ENCODE results near the gene HTR5A. TPM values are rescaled to one million over a fixed set of nuclear protein-coding genes. Genes with fewer than 3 reads are reported as not detected.
A peak's percentile ranks its signal among the peaks of the same experiment; 100 is the strongest.

The HTR5A gene
- total RNA-seq, 1 donor from 2014 or later = not detected

DNA sequence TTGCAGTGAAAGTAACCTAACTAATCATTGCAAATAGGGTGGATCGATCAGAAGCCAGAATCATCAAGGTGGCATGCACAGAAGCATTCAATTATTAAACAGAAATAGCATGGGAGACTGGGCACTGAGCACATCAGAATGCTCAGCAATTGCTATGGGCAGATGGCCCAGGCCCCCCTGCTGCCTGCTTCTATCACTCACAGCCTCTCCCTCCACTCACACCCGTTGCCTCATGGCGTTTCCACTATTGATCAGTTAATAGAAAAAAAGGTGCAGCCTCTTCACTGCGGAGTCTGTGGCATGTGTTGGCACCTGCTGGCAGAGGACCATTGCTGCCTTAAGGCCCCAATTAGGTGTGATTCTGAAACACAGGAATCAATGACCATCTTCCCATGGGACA is 11.2 kb upstream of the HTR5A start:
- no peaks in the 10 kb centered on the region for H3K4me1 Mint-ChIP-seq (ENCODE audit: low read depth)
- intact Hi-C loops (cut with micrococcal nuclease) = no loop called here
- H3K9me3 Mint-ChIP-seq = no peaks in the 10 kb centered on the region
- H3K36me3 Mint-ChIP-seq (ENCODE audit: low read depth) = no peaks in the 10 kb centered on the region
- H3K27me3 Mint-ChIP-seq (ENCODE audit: insufficient read depth) = peaks cover 4% of the 10 kb centered on the region
- no peak for DNase-seq (ENCODE audit: low spot score)
- no peak overlapping the region for H3K27ac Mint-ChIP-seq
- no peak overlapping the region for H3K4me3 Mint-ChIP-seq

DNA sequence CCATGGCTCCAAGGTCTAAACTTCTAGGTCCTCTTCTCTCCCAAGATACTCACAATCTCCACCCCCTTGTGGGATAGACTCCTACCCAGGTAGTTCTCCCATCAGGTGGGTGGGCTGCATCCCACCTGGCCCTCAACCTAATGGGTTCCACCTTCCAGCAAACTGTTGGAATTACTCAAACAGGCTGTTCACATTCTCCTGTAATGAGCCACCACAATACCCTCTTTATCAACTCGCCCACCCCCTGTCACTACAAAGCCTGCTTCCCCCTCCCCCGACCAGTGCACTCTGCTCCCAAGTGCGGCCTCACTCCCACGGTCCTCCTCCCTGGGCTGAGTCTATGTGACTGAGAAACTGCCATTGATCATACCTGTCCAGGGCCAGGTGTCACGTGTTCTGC is 10.4 kb upstream of the HTR5A start:
- intact Hi-C loops (cut with micrococcal nuclease) = no loop called here
- H3K27ac Mint-ChIP-seq = no peak overlapping the region
- no peaks in the 10 kb centered on the region for H3K36me3 Mint-ChIP-seq (ENCODE audit: low read depth)
- no peak overlapping the region for H3K4me3 Mint-ChIP-seq
- no peak for DNase-seq (ENCODE audit: low spot score)
- no peaks in the 10 kb centered on the region for H3K9me3 Mint-ChIP-seq
- H3K4me1 Mint-ChIP-seq (ENCODE audit: low read depth) = no peaks in the 10 kb centered on the region
- H3K27me3 Mint-ChIP-seq (ENCODE audit: insufficient read depth) = peaks cover 4% of the 10 kb centered on the region

DNA sequence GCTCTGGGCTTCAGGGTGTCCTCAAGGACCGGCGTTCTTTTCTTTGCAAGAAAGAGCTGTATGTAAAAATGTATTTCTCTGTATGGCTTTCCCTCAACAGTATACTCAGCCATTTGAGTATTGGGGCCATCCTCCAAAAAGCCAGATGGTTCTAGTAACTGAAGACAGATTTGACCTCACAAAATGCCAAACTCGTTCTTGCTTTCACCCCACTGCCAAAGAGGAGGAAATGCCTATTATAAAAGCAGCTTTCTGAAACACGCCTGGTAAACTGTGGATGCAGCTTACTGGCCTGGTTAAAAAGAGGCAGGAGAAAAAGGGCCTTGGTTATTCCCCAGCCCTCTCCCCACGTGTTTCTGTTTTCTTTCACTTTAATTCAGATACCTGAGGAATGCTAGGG is 7.7 kb upstream of the HTR5A start:
- Mint-ChIP-seq H3K27ac (no peak overlapping the region), H3K9me3 (no peaks in the 10 kb centered on the region), H3K4me1 (ENCODE audit: low read depth) (no peaks in the 10 kb centered on the region), H3K36me3 (ENCODE audit: low read depth) (no peaks in the 10 kb centered on the region), H3K27me3 (ENCODE audit: insufficient read depth) (peaks cover 4% of the 10 kb centered on the region), H3K4me3 (no peak overlapping the region)
- intact Hi-C loops (cut with micrococcal nuclease) = no loop called here
- DNase-seq (ENCODE audit: low spot score) = no peak

DNA sequence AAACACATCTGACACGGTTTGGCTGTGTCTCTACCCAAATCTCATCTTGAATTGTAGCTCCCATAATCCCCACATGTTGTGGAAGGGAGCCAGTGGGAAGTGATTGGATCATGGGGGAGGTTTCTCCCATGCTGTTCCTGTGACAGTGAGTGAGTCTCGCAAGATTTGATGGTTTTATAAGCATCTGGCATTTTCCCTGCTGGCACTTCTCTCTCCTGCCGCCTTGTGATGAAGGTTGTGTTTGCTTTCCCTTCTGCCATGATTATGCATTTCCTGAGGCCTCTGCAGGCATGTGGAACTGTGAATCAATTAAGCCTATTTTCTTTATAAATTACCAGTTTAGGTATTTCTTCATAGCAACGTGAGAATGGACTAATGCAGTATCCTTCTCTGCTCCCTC is 5.9 kb upstream of the HTR5A start:
- DNase-seq (ENCODE audit: low spot score) = no peak
- Mint-ChIP-seq H3K27me3 (ENCODE audit: insufficient read depth) (peaks cover 4% of the 10 kb centered on the region), H3K36me3 (ENCODE audit: low read depth) (no peaks in the 10 kb centered on the region), H3K9me3 (no peaks in the 10 kb centered on the region), H3K4me3 (no peak overlapping the region), H3K4me1 (ENCODE audit: low read depth) (no peaks in the 10 kb centered on the region), H3K27ac (no peak overlapping the region)
- intact Hi-C loops (cut with micrococcal nuclease) = no loop called here

DNA sequence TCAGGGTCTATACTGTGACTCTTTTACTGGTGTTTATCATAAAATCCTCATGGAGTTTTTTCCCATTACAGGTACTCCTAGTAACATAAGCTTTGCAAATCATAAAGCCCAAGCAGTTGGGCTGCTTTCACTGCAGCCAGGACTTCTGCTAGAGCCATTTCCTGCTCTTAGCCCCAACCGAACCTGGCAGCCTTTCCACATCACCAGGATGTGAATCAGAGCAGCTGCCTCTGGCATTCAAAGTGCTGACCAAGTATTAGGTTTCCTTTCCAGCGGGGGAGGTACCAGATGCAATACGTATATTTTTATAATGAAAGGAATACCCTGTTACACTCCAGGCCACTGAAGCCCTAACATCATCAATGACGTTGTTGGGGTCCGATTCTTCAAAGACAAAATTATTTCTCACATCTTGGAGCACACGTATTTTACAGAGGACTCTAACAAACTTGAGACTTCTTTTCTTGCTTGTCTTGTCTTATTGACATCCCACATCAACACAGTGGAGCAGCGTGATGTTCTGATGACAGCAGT is 3.6 kb upstream of the HTR5A start:
- no peaks in the 10 kb centered on the region for H3K36me3 Mint-ChIP-seq (ENCODE audit: low read depth)
- H3K4me1 Mint-ChIP-seq (ENCODE audit: low read depth) = no peaks in the 10 kb centered on the region
- H3K27me3 Mint-ChIP-seq (ENCODE audit: insufficient read depth) = peaks cover 10% of the 10 kb centered on the region
- H3K27ac Mint-ChIP-seq = no peak overlapping the region
- no peak for DNase-seq (ENCODE audit: low spot score)
- intact Hi-C loops (cut with micrococcal nuclease) = no loop called here
- H3K4me3 Mint-ChIP-seq = no peak overlapping the region
- H3K9me3 Mint-ChIP-seq = no peaks in the 10 kb centered on the region

DNA sequence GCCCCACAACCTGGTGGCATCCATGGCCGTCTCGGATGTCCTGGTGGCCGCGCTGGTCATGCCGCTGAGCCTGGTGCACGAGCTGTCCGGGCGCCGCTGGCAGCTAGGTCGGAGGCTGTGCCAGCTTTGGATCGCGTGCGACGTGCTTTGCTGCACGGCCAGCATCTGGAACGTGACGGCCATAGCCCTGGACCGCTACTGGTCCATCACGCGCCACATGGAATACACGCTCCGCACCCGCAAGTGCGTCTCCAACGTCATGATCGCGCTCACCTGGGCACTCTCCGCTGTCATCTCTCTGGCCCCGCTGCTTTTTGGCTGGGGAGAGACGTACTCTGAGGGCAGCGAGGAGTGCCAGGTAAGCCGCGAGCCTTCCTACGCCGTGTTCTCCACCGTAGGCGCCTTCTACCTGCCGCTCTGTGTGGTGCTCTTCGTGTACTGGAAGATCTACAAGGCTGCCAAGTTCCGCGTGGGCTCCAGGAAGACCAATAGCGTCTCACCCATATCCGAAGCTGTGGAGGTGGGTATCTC is 1.1 kb downstream of the HTR5A start:
- no peaks in the 10 kb centered on the region for H3K9me3 Mint-ChIP-seq
- no peak overlapping the region for H3K27ac Mint-ChIP-seq
- intact Hi-C loops (cut with micrococcal nuclease) = loop anchor here (2.0 kb wide), 2 partner anchors 68 to 274 kb away; partner anchors contain the start of gene PAXIP1
- H3K27me3 Mint-ChIP-seq (ENCODE audit: insufficient read depth) = peaks cover 20% of the 10 kb centered on the region
- H3K36me3 Mint-ChIP-seq (ENCODE audit: low read depth) = no peaks in the 10 kb centered on the region
- H3K4me3 Mint-ChIP-seq = no peak overlapping the region
- no peak for DNase-seq (ENCODE audit: low spot score)
- no peaks in the 10 kb centered on the region for H3K4me1 Mint-ChIP-seq (ENCODE audit: low read depth)

DNA sequence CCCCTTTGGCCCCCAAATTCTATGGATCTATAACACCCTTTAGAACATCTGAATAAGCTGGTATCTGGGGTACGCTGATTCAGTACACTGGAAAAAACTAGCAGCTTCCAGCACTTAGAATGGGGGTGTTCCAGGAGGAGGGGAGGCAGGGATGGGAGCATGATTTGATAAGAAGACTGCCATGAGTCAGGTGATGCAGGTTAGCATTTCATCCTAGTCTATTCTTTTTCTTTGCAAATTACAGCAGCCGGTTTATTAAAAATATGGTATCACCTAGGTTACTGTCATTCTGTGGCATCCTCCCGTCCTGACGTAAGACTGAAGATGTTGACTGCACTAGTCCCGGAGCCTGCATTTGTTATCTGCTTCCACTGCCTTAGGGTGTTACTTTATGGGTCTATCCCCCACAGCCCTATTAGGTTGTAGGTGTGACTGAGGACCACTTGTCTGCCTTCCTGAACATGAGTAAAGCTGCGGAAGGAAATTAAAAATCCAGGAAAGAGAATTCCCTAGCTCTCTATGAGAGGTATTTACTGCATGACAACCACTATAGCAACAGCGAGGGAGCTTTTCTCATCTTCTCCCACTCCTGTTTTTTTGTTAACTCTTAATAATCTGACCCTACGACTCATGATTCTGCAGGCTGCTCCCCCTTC is 1.9 kb downstream of the HTR5A start:
- Mint-ChIP-seq H3K36me3 (ENCODE audit: low read depth) (no peaks in the 10 kb centered on the region), H3K4me3 (no peak overlapping the region), H3K27me3 (ENCODE audit: insufficient read depth) (peaks cover 20% of the 10 kb centered on the region), H3K4me1 (ENCODE audit: low read depth) (no peaks in the 10 kb centered on the region), H3K27ac (no peak overlapping the region), H3K9me3 (no peaks in the 10 kb centered on the region)
- DNase-seq (ENCODE audit: low spot score) = no peak
- intact Hi-C loops (cut with micrococcal nuclease) = loop anchor here (2.0 kb wide), 2 partner anchors 69 to 273 kb away; partner anchors contain the start of gene PAXIP1

DNA sequence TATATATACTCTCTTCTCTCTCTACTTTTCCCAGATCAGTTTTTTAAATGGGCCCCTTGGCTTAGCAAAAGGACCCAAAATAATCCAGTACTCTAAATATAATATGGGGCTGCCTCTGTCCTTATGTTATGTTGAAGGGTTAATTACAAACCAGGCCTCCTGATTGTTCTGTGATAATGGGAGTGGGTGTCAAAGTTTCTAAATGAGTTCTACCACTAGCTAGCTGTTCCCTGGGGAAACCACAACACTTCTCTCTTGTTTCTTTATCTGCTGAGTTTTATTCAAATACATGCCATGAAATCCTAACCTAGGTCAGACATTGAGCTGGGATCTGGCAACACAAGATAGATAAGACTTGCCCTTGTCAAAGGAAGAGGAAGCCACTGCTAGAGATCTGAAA is 3.8 kb downstream of the HTR5A start:
- intact Hi-C loops (cut with micrococcal nuclease) = no loop called here
- no peak for DNase-seq (ENCODE audit: low spot score)
- no peaks in the 10 kb centered on the region for H3K36me3 Mint-ChIP-seq (ENCODE audit: low read depth)
- no peak overlapping the region for H3K27ac Mint-ChIP-seq
- H3K4me3 Mint-ChIP-seq = no peak overlapping the region
- H3K27me3 Mint-ChIP-seq (ENCODE audit: insufficient read depth) = peaks cover 20% of the 10 kb centered on the region
- no peaks in the 10 kb centered on the region for H3K4me1 Mint-ChIP-seq (ENCODE audit: low read depth)
- no peaks in the 10 kb centered on the region for H3K9me3 Mint-ChIP-seq

DNA sequence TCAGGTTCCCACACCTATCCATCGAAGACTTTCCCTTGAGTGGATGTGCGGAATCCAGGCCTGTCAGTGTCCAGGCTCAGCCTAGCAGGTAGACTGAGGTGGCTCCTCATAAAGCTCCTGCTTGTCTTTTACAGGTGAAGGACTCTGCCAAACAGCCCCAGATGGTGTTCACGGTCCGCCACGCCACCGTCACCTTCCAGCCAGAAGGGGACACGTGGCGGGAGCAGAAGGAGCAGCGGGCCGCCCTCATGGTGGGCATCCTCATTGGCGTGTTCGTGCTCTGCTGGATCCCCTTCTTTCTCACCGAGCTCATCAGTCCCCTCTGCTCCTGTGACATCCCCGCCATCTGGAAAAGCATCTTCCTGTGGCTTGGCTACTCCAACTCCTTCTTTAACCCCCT is 13.9 kb downstream of the HTR5A start:
- no peak overlapping the region for H3K4me3 Mint-ChIP-seq
- peaks cover 3% of the 10 kb centered on the region for H3K9me3 Mint-ChIP-seq
- peaks cover 12% of the 10 kb centered on the region for H3K27me3 Mint-ChIP-seq (ENCODE audit: insufficient read depth)
- H3K27ac Mint-ChIP-seq = no peak overlapping the region
- H3K4me1 Mint-ChIP-seq (ENCODE audit: low read depth) = peaks cover 12% of the 10 kb centered on the region
- H3K36me3 Mint-ChIP-seq (ENCODE audit: low read depth) = no peaks in the 10 kb centered on the region
- no peak for DNase-seq (ENCODE audit: low spot score)
- intact Hi-C loops (cut with micrococcal nuclease) = no loop called here

DNA sequence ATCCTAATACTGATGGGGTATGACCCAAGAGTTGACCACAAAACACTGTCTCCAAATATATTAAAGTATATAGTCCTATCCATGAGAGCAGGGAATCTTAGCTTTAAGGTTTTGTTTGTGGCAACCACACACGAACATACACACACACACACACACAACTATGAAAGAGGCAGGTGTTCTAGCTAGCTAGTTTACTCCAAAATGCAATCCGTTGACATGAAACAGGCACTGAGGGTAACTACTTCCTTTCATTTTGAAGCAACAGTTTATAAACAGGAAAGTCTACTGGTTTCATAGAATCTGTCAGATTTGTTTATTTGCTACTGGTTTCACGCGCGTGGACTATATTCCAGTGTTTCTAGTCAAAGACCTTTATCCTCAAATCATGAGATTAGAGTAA is 14.8 kb downstream of the HTR5A start:
- H3K4me1 Mint-ChIP-seq (ENCODE audit: low read depth) = peaks cover 20% of the 10 kb centered on the region
- peaks cover 10% of the 10 kb centered on the region for H3K9me3 Mint-ChIP-seq
- DNase-seq (ENCODE audit: low spot score) = no peak
- no peak overlapping the region for H3K27ac Mint-ChIP-seq
- H3K27me3 Mint-ChIP-seq (ENCODE audit: insufficient read depth) = peaks cover 12% of the 10 kb centered on the region
- no peaks in the 10 kb centered on the region for H3K36me3 Mint-ChIP-seq (ENCODE audit: low read depth)
- H3K4me3 Mint-ChIP-seq = no peak overlapping the region
- intact Hi-C loops (cut with micrococcal nuclease) = no loop called here

DNA sequence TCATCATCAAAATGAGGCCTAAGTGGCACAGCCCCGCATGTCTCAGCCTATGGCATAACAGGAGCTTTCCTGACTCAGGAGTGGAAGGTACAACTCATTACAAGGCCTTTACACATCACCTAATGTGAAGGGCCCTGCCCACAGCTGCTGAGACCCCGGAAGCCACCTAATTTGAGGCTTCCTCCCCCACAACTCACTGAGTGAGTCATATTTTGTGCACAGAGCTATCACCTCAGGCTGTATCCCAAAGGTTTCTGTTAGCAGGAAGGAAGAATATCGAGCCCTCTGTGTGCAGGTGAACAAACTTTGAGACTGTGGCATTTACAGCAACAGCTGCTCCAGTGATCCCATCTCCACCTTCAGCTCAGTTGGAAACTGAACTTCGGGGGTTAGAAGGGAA is 20.6 kb downstream of the HTR5A start:
- Mint-ChIP-seq H3K36me3 (ENCODE audit: low read depth) (no peaks in the 10 kb centered on the region), H3K4me3 (no peak overlapping the region), H3K4me1 (ENCODE audit: low read depth) (peaks cover 33% of the 10 kb centered on the region), H3K27me3 (ENCODE audit: insufficient read depth) (peaks cover 8% of the 10 kb centered on the region), H3K27ac (no peak overlapping the region), H3K9me3 (peaks cover 10% of the 10 kb centered on the region)
- peak; percentile 10 for DNase-seq (ENCODE audit: low spot score)
- intact Hi-C loops (cut with micrococcal nuclease) = no loop called here

DNA sequence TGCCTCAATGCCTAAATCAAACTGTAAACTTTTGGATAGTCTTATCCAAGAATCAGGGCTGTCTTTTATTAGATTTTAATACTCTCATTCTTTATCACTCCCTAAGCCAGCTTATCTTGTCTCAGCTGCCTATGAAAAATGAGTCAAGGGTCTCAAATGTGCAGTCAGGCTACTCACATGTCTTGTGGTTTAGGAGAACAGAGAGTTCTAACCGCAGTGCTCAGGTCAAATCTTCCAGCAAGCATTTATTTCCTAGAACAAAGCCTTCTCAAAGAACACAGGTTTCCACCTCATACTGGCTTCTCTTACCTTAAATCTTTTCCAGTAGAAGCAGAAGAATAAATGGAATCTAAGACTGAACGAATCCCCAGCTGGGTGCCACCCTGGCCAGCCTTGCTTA is 23.5 kb downstream of the HTR5A start:
- Mint-ChIP-seq H3K27me3 (ENCODE audit: insufficient read depth) (peaks cover 3% of the 10 kb centered on the region), H3K4me1 (ENCODE audit: low read depth) (peaks cover 33% of the 10 kb centered on the region), H3K36me3 (ENCODE audit: low read depth) (no peaks in the 10 kb centered on the region), H3K27ac (no peak overlapping the region), H3K9me3 (peaks cover 7% of the 10 kb centered on the region), H3K4me3 (no peak overlapping the region)
- intact Hi-C loops (cut with micrococcal nuclease) = no loop called here
- DNase-seq (ENCODE audit: low spot score) = no peak

DNA sequence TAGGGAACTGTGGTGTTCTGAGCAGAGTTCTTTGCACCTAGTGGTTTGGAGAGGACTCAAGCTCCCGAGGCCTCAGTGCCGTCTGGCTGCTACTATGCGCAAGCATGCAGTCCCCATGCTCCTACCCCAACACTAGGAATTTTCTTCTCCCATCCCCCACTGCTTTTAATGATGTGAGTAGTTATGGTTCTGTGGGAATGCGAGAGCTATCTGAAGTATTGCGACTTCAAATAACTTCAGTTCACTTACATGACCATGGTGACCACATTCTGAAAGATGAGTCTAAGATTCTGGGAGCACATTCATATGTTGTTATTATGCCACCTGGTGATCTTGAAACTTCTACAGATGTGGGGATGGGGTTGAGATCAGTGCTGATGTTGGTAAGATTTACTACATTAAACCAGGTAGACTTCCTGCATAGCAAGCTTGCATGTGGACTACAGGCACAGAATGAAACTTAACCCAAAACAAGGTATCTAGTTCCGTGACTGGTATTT is 24.6 kb downstream of the HTR5A start:
- peaks cover 2% of the 10 kb centered on the region for H3K9me3 Mint-ChIP-seq
- no peak for DNase-seq (ENCODE audit: low spot score)
- H3K27ac Mint-ChIP-seq = no peak overlapping the region
- intact Hi-C loops (cut with micrococcal nuclease) = no loop called here
- no peak overlapping the region for H3K4me3 Mint-ChIP-seq
- H3K4me1 Mint-ChIP-seq (ENCODE audit: low read depth) = peaks cover 27% of the 10 kb centered on the region
- peaks cover 5% of the 10 kb centered on the region for H3K27me3 Mint-ChIP-seq (ENCODE audit: insufficient read depth)
- no peaks in the 10 kb centered on the region for H3K36me3 Mint-ChIP-seq (ENCODE audit: low read depth)
